ENCODE data around the gene SLC44A3.

- TF ChIP-seq CTCF (IDR thresholded peaks at IDR 0.05; ENCODE audit: low read depth, low read length) (no peak), POLR2A (IDR thresholded peaks at IDR 0.05; ENCODE audit: extremely low read depth, insufficient read length) (no peak)
Observed at GRCh38 chr1:94872771-94873495, 52.8 kb downstream of the SLC44A3 start.
